K562 (cell line): ENCODE results near the gene RRM2. TPM values are rescaled to one million over a fixed set of nuclear protein-coding genes. Genes with fewer than 3 reads are reported as not detected.

Experiments
- CAMTA2 ChIP-seq: fragments of 250-450 bp; sonication (Bioruptor Pico); conservative IDR thresholded peaks from 2 replicates; pipeline ENCODE4 v1.5.1; 2022
- E2F3 ChIP-seq: fragments of 250-450 bp; sonication (Bioruptor Pico); IDR thresholded peaks from 2 replicates; pipeline ENCODE4 v1.4.0; 2020; ENCODE audit warnings: mild to moderate bottlenecking
- FIP1L1 ChIP-seq: fragments of 200-400 bp; formaldehyde crosslinking; IDR thresholded peaks from 2 replicates; pipeline ENCODE4 v1.6.1; 2018; ENCODE audit warnings: mild to moderate bottlenecking, low read depth, low read length; ENCODE audit not compliant: poor library complexity, severe bottlenecking
- FOXK1 ChIP-seq: sonication (generic); formaldehyde crosslinking; IDR thresholded peaks from 2 replicates; pipeline ENCODE4 v1.8.0; 2022; ENCODE audit warnings: missing genetic modification reagents, mild to moderate bottlenecking, borderline replicate concordance
- NFE2 ChIP-seq: IDR thresholded peaks from 2 replicates; pipeline ENCODE4 v1.6.1; 2014; ENCODE audit warnings: antibody characterized with exemption, low read depth
- NFE2L1 ChIP-seq: fragments of 450-650 bp; IDR thresholded peaks from 2 replicates; pipeline ENCODE4 v1.6.1; 2016; ENCODE audit warnings: missing genetic modification characterization, low read depth, mild to moderate bottlenecking, missing compliant biosample characterization, moderate library complexity, borderline replicate concordance
- NR2C2 ChIP-seq, 2 experiments: fragments of 200-800 bp in 1 of 2; sonication (Bioruptor generic) in 1 of 2; sonication (generic) in 1 of 2; formaldehyde crosslinking in 1 of 2; IDR thresholded peaks; 2 replicates each; pipeline versions ENCODE4 v1.6.1 to v1.8.0; 2016 to 2022; ENCODE audit warnings: mild to moderate bottlenecking in 1 of 2, missing compliant biosample characterization in 1 of 2, missing genetic modification characterization in 1 of 2, missing genetic modification reagents in 1 of 2
- PRPF4 ChIP-seq: fragments of 200-400 bp; formaldehyde crosslinking; IDR thresholded peaks from one replicate; pipeline ENCODE4 v1.6.1; 2017; ENCODE audit warnings: low read length, low read depth, mild to moderate bottlenecking; ENCODE audit not compliant: insufficient read depth, poor library complexity, severe bottlenecking
- PTBP1 ChIP-seq: fragments of 200-400 bp; formaldehyde crosslinking; IDR thresholded peaks from 2 replicates; pipeline ENCODE4 v1.6.1; 2017; ENCODE audit warnings: low read depth, low read length
- SAP30 ChIP-seq: fragments of 200-600 bp; sonication (generic); IDR thresholded peaks from 2 replicates; pipeline ENCODE4 v1.6.1; 2012; ENCODE audit warnings: borderline replicate concordance, low read depth, mild to moderate bottlenecking, moderate library complexity, low read length, control low read depth, inconsistent platforms; ENCODE audit not compliant: insufficient read depth, poor library complexity, severe bottlenecking
- SMAD2 ChIP-seq: fragments of 150-350 bp; IDR thresholded peaks from 2 replicates; pipeline ENCODE4 v1.6.1; 2014; ENCODE audit warnings: low read depth, mild to moderate bottlenecking, low read length
- SRSF9 ChIP-seq: fragments of 200-400 bp; formaldehyde crosslinking; IDR thresholded peaks from 2 replicates; pipeline ENCODE4 v1.6.1; 2017; ENCODE audit warnings: low read depth, low read length, borderline replicate concordance
- ZFP1 ChIP-seq: fragments of 450-650 bp; formaldehyde crosslinking; IDR thresholded peaks from 2 replicates; pipeline ENCODE4 v1.4.0; 2020; ENCODE audit warnings: mild to moderate bottlenecking, mixed read lengths
- polyA plus RNA-seq, 8 experiments: library from polyadenylated mRNA; depleted of rRNA in 4 of 8; stranded (reverse) in 5 of 8; unstranded in 3 of 8; fragments of >200 nt; fragmentation: Nextera tagmentation in 2 of 8; fragmentation: Illumina TruSeq in 1 of 8; extraction: Ambion mirVana in 2 of 8; extraction: Trizol in 1 of 8; gene quantifications; 2 replicates each; pipeline versions ENCODE4 v1.2.1 to v1.2.3, GENCODE V29; 2011 to 2014; ENCODE audit warnings: inconsistent platforms in 1 of 8, missing spikeins in 1 of 8
- total RNA-seq, 7 experiments: library from RNA; depleted of rRNA in 6 of 7; stranded (reverse); fragments of >200 nt in 6 of 7; fragmentation: Illumina TruSeq in 2 of 7; extraction: Trizol in 2 of 7; gene quantifications; 2 replicates each; pipeline versions ENCODE4 v1.2.1 to v1.2.3, GENCODE V29; 2011 to 2021; ENCODE audit warnings: low replicate concordance in 1 of 7
- TF ChIP-seq, protein P1 (sequence below): IDR thresholded peaks from 2 replicates; pipeline ENCODE4 v1.6.1; 2011; ENCODE audit not compliant: insufficient read length; ENCODE audit errors: extremely low read depth
- TF ChIP-seq, protein P2 (sequence below), 3 experiments: fragments of 200-800 bp in 1 of 3; fragments of 250-450 bp in 1 of 3; fragments of 450-650 bp in 1 of 3; sonication (Bioruptor Pico) in 1 of 3; sonication (Bioruptor generic) in 1 of 3; formaldehyde crosslinking in 1 of 3; IDR thresholded peaks; 2 replicates each; pipeline versions ENCODE4 v1.6.1 to v1.8.0; 2016 to 2022; ENCODE audit warnings: mild to moderate bottlenecking in 2 of 3, missing genetic modification characterization in 2 of 3, missing compliant biosample characterization in 1 of 3, moderate library complexity in 1 of 3
- TF ChIP-seq, protein P3 (sequence below), 2 experiments: IDR thresholded peaks; 2 replicates each; pipeline ENCODE4 v1.6.1; 2012; ENCODE audit warnings: improper control_type of control experiment in 2 of 2, low read depth in 2 of 2, low read length in 2 of 2, borderline replicate concordance in 1 of 2
- TF ChIP-seq, protein P4 (sequence below): fragments of 450-650 bp; formaldehyde crosslinking; IDR thresholded peaks from 2 replicates; pipeline ENCODE4 v1.4.0; 2020; ENCODE audit warnings: mild to moderate bottlenecking, moderate library complexity

The RRM2 gene
- total and polyA plus RNA-seq, 9 of the 15 experiments (the other 6 are each of a cell fraction or from before 2014, with no cell fraction given) = 50.1 to 244 (median 128) TPM

DNA sequence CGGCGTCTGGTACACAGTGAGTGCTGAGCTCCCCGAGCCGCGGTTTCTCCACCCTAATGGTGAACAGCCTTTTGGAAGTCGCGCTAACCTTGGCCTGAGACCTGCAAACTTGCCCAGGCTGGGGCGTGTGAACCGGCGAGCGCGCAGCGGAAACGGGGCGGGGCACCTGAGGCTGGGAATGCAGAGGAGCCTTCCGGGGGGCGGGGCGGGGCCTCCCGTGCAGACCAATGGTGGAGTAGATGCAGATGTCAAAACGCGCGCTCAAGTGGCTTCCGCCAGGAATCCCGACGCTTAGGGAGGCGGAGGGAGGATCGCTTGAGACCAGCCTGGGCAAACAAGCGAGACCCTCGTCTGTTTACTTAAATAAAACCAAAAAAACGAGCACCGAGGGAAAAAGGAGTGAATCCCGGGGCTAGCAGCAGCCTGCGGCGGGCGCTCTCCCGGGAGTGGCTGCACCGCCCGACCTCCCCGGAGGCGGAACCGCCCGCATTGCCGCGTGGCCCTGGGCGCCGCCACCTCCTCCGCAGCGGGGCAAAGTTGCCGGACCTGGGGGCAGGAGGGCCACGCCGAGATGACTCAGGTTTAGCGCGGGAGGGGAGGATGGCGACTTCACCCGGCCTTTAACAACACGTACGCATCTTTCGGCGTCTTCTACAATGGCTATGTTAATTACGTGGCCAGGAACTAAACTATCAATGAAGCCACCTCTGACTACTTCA, 2.2 kb upstream of the RRM2 start (continued):
- no peak for TF ChIP-seq SRSF9
- TF ChIP-seq, protein P1, sequence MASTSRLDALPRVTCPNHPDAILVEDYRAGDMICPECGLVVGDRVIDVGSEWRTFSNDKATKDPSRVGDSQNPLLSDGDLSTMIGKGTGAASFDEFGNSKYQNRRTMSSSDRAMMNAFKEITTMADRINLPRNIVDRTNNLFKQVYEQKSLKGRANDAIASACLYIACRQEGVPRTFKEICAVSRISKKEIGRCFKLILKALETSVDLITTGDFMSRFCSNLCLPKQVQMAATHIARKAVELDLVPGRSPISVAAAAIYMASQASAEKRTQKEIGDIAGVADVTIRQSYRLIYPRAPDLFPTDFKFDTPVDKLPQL = no peak
- TF ChIP-seq SAP30 = peak; percentile 89
- peak; percentile 95 for TF ChIP-seq FOXK1 (CRISPR knock-in tag)
- TF ChIP-seq NFE2L1 (tag) = no peak
- peak; percentile 84 for TF ChIP-seq FIP1L1
- TF ChIP-seq E2F3 = 0 out of 2 replicates have a peak, but pooled peaks have one; percentile 79
- TF ChIP-seq CAMTA2 (CRISPR knock-in tag) = peak; percentile 56; the same call in 1 of the 2 replicates
- peak; percentile 75 for TF ChIP-seq PRPF4
- TF ChIP-seq NFE2 = peak; percentile 89
- TF ChIP-seq, protein P2, sequence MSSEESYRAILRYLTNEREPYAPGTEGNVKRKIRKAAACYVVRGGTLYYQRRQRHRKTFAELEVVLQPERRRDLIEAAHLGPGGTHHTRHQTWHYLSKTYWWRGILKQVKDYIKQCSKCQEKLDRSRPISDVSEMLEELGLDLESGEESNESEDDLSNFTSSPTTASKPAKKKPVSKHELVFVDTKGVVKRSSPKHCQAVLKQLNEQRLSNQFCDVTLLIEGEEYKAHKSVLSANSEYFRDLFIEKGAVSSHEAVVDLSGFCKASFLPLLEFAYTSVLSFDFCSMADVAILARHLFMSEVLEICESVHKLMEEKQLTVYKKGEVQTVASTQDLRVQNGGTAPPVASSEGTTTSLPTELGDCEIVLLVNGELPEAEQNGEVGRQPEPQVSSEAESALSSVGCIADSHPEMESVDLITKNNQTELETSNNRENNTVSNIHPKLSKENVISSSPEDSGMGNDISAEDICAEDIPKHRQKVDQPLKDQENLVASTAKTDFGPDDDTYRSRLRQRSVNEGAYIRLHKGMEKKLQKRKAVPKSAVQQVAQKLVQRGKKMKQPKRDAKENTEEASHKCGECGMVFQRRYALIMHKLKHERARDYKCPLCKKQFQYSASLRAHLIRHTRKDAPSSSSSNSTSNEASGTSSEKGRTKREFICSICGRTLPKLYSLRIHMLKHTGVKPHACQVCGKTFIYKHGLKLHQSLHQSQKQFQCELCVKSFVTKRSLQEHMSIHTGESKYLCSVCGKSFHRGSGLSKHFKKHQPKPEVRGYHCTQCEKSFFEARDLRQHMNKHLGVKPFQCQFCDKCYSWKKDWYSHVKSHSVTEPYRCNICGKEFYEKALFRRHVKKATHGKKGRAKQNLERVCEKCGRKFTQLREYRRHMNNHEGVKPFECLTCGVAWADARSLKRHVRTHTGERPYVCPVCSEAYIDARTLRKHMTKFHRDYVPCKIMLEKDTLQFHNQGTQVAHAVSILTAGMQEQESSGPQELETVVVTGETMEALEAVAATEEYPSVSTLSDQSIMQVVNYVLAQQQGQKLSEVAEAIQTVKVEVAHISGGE (CRISPR knock-in tag; IDR thresholded peaks at IDR 0.05) = peak in 1 of 3 experiments; percentile 74; a peak in 2 of 6 replicates
- TF ChIP-seq, protein P3, sequence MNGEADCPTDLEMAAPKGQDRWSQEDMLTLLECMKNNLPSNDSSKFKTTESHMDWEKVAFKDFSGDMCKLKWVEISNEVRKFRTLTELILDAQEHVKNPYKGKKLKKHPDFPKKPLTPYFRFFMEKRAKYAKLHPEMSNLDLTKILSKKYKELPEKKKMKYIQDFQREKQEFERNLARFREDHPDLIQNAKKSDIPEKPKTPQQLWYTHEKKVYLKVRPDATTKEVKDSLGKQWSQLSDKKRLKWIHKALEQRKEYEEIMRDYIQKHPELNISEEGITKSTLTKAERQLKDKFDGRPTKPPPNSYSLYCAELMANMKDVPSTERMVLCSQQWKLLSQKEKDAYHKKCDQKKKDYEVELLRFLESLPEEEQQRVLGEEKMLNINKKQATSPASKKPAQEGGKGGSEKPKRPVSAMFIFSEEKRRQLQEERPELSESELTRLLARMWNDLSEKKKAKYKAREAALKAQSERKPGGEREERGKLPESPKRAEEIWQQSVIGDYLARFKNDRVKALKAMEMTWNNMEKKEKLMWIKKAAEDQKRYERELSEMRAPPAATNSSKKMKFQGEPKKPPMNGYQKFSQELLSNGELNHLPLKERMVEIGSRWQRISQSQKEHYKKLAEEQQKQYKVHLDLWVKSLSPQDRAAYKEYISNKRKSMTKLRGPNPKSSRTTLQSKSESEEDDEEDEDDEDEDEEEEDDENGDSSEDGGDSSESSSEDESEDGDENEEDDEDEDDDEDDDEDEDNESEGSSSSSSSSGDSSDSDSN (IDR thresholded peaks at IDR 0.05; ENCODE audit: borderline replicate concordance in 1 of 2, low read depth in 2 of 2, low read length in 2 of 2) = no peak
- TF ChIP-seq SMAD2 = no peak
- TF ChIP-seq PTBP1 = 0 out of 2 replicates have a peak, but pooled peaks have one; percentile 1
- TF ChIP-seq NR2C2 (CRISPR knock-in tag; IDR thresholded peaks at IDR 0.05) = no peak
- peak; percentile 90 for TF ChIP-seq NR2C2 (tag; IDR thresholded peaks at IDR 0.05)
- TF ChIP-seq ZFP1 (CRISPR knock-in tag) = no peak
- TF ChIP-seq, protein P4, sequence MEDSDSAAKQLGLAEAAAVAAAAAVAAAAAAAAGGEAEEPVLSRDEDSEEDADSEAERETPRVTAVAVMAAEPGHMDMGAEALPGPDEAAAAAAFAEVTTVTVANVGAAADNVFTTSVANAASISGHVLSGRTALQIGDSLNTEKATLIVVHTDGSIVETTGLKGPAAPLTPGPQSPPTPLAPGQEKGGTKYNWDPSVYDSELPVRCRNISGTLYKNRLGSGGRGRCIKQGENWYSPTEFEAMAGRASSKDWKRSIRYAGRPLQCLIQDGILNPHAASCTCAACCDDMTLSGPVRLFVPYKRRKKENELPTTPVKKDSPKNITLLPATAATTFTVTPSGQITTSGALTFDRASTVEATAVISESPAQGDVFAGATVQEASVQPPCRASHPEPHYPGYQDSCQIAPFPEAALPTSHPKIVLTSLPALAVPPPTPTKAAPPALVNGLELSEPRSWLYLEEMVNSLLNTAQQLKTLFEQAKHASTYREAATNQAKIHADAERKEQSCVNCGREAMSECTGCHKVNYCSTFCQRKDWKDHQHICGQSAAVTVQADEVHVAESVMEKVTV = no peak
